ENCODE data around the gene JPH2. TPM values are rescaled to one million over a fixed set of nuclear protein-coding genes. Genes with fewer than 3 reads are reported as not detected.

The JPH2 gene
- total RNA-seq, 2 experiments from 2014 or later: 0.07 TPM

DNA sequence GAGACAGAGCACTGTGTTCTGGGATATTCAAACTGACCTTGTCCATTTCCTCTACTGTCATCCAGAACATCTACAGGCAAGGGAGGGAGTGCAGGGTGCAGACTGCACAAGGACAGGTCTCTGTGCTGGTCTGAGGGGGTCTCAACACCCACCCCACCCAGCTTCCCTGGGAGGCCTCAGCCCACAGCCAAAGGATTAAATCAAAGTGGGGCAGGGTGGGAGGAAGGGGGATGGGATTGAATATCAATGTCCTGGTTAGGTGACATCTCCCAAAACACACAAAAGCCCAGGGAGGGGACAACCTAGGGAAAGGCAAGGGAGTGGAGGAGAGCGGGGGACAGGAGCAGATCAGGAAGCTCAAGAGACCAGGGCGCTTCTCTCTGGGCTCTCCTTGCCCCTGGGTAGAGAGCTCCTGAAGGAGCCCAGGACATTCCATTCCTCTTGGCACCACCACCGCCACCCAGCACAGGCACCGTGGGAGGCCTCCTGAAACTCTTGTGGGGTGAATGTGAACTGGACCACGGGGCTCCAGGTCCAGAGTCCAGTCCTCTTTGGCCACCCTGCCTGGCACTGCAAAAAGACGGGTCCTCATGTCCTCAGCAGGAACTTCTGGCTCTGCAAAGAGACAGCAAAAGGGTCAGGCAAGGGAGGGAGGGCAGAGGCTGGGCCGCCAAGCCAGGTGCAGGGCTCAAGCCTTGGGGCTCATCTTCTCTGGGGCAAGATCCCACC, 73.9 kb downstream of the JPH2 start:
- POLR2A ChIA-PET: no interaction called here
- Mint-ChIP-seq H3K4me1 (peaks cover 5% of the 10 kb centered on the region), H3K27me3 (peaks cover 30% of the 10 kb centered on the region), H3K36me3 (ENCODE audit: low read depth) (no peaks in the 10 kb centered on the region), H3K4me3 (no peak overlapping the region), H3K27ac (no peak overlapping the region), H3K9me3 (ENCODE audit: low read depth) (peaks cover 2% of the 10 kb centered on the region)
- CTCF ChIA-PET: interaction anchor here (1.2 to 1.5 kb wide), 2 partner anchors 77 to 83 kb away, joined by 3 to 6 read pairs; no protein-coding TSS in a partner anchor
- no peak for ATAC-seq
- intact Hi-C loops (cut with DNase I, micrococcal nuclease): loop anchor here in 1 of 2 experiments (10.0 kb wide), 1 partner anchor 202 kb away; the partner anchor contains the start of gene FITM2
- no peak for DNase-seq

GRCh38 chr20:44112456-44112855, 74.5 kb downstream of the JPH2 start:
- ATAC-seq: no peak
- Mint-ChIP-seq H3K27me3 (peaks cover 35% of the 10 kb centered on the region), H3K36me3 (ENCODE audit: low read depth) (peaks cover 2% of the 10 kb centered on the region), H3K27ac (no peak overlapping the region), H3K9me3 (ENCODE audit: low read depth) (peaks cover 8% of the 10 kb centered on the region), H3K4me3 (no peak overlapping the region), H3K4me1 (peaks cover 5% of the 10 kb centered on the region)
- no peak for DNase-seq
- POLR2A ChIA-PET: no interaction called here
- CTCF ChIA-PET: interaction anchor here (1.2 to 1.5 kb wide), 2 partner anchors 77 to 83 kb away, joined by 3 to 6 read pairs; no protein-coding TSS in a partner anchor
- intact Hi-C loops (cut with DNase I, micrococcal nuclease): loop anchor here in 1 of 2 experiments (10.0 kb wide), 1 partner anchor 202 kb away; the partner anchor contains the start of gene FITM2

- Mint-ChIP-seq H3K4me1 (peaks cover 5% of the 10 kb centered on the region), H3K27me3 (peaks cover 39% of the 10 kb centered on the region), H3K27ac (no peak overlapping the region), H3K36me3 (ENCODE audit: low read depth) (peaks cover 2% of the 10 kb centered on the region), H3K9me3 (ENCODE audit: low read depth) (peaks cover 14% of the 10 kb centered on the region), H3K4me3 (no peak overlapping the region)
- DNase-seq (no peak), ATAC-seq (no peak)
- ChIA-PET POLR2A (no interaction called here), CTCF (interaction anchor here (1.2 to 1.5 kb wide), 2 partner anchors 78 to 84 kb away, joined by 3 to 6 read pairs; no protein-coding TSS in a partner anchor)
- intact Hi-C loops (cut with DNase I, micrococcal nuclease): loop anchor here in 1 of 2 experiments (10.0 kb wide), 1 partner anchor 203 kb away; the partner anchor contains the start of gene FITM2
Observed at GRCh38 chr20:44111712-44112335, 75.2 kb downstream of the JPH2 start.

DNA sequence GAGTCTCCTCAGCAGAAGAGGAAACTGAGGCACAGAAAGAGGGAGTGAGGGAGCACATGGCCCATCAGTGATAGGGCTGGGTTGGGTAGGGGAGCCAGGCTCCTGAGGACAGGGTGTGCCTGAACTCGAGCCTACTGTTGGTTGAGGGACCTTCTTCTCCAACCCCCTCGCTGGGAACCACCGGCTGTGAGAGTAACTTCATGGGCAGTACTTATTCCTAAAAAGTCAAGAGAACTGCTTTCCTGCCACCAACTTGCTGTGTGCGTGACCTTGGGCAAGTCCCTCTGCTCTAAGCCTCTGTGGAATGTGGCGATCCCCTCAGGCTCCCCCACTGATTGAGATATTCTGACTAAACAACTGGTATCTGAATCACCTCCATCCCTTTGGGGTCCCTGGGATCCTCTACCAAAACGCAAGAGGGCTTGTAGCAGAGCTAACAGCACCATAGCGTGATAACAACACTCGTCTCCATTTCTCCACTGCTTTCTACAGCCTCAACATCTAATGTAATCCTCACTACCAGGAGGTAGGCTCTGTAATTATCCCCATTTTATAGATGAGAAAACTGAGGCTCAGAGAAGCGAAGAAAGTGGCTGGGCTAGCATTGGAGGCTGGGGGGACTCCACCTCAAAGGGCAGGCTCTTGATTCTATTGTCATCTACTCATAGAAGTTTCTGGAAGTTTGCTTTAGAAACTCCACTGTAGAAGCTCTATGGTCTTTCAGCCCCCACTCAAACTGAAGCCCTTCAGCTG, 76.0 kb downstream of the JPH2 start:
- H3K36me3 Mint-ChIP-seq (ENCODE audit: low read depth): peaks cover 2% of the 10 kb centered on the region
- no peak overlapping the region for H3K27ac Mint-ChIP-seq
- CTCF ChIA-PET: no interaction called here
- intact Hi-C loops (cut with DNase I, micrococcal nuclease): loop anchor here in 1 of 2 experiments (10.0 kb wide), 1 partner anchor 204 kb away; the partner anchor contains the start of gene FITM2
- no peaks in the 10 kb centered on the region for H3K4me1 Mint-ChIP-seq
- POLR2A ChIA-PET: no interaction called here
- H3K27me3 Mint-ChIP-seq: peaks cover 38% of the 10 kb centered on the region
- H3K4me3 Mint-ChIP-seq: no peak overlapping the region
- no peak for DNase-seq
- no peak for ATAC-seq
- H3K9me3 Mint-ChIP-seq (ENCODE audit: low read depth): peaks cover 14% of the 10 kb centered on the region

GRCh38 chr20:44109951-44110361, 77.0 kb downstream of the JPH2 start:
- H3K27ac Mint-ChIP-seq: no peak overlapping the region
- peaks cover 14% of the 10 kb centered on the region for H3K9me3 Mint-ChIP-seq (ENCODE audit: low read depth)
- DNase-seq (no peak), ATAC-seq (no peak)
- H3K27me3 Mint-ChIP-seq: peaks cover 39% of the 10 kb centered on the region
- H3K4me1 Mint-ChIP-seq: no peaks in the 10 kb centered on the region
- POLR2A ChIA-PET: no interaction called here
- H3K4me3 Mint-ChIP-seq: no peak overlapping the region
- CTCF ChIA-PET: no interaction called here
- intact Hi-C loops (cut with DNase I, micrococcal nuclease): loop anchor here in 1 of 2 experiments (10.0 kb wide), 1 partner anchor 205 kb away; the partner anchor contains the start of gene FITM2
- H3K36me3 Mint-ChIP-seq (ENCODE audit: low read depth): peaks cover 2% of the 10 kb centered on the region

DNA sequence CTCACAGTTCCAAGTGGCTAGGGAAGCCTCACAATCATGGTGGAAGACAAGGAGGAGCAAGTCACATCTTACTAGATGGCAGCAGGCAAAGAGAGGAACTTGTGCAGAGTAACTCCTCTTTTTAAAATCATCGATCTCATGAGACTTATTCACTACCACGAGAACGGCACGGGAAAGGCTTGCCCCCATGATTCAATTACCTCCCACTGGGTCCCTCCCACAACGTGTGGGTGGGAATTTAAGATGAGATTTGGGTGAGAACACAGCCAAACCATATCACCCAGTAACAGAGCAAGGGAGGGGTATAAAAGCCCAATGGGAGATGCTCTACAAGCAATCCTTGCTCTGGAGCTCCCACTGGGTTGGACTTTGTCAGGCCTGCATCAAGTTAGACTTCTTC, 80.4 kb downstream of the JPH2 start:
- H3K27me3 Mint-ChIP-seq: peaks cover 52% of the 10 kb centered on the region

DNA sequence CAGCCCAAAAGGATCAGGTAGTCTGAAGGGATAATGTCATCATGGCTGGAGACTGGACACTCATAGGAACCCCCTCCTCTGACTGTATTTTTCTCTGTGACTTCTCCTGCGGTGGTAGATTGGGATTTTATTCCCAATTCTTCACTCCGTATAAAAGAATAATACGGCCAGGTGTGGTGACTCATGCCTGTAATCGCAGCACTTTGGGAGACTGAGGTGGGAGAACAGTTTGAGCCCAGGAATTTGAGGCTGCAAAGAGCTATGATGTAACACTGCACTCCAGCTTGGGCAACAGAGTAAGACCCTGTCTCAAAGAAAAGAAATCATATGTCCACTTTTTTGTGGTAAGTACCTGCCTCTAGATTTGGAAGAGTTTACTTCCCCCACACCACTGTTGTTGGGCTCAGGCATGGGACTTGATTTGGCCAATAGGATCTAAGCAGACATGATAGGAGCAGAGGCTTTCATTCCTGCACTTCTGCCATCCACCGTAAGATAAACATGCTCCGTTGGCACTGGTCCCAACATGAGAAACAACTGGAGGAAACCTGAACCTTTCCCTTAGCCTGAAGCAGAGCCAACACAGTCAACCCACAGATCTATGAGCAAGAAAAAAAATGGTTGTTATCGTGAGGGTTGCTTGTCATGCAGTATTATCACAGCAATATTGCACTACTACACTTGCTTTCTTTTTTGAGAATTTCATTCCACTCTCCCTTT, 82.0 kb downstream of the JPH2 start:
- Mint-ChIP-seq H3K4me3 (no peak overlapping the region), H3K27ac (no peak overlapping the region), H3K9me3 (ENCODE audit: low read depth) (peaks cover 14% of the 10 kb centered on the region), H3K27me3 (peaks cover 64% of the 10 kb centered on the region), H3K36me3 (ENCODE audit: low read depth) (peaks cover 2% of the 10 kb centered on the region), H3K4me1 (no peaks in the 10 kb centered on the region)
- DNase-seq (no peak), ATAC-seq (no peak)
- intact Hi-C loops (cut with DNase I, micrococcal nuclease): no loop called here
- POLR2A ChIA-PET: no interaction called here
- CTCF ChIA-PET: no interaction called here

More for the DNA sequence above, 80.4 kb downstream of the JPH2 start:
- intact Hi-C loops (cut with DNase I, micrococcal nuclease): no loop called here
- CTCF ChIA-PET: interaction anchor here (0.7 to 1.2 kb wide), 2 partner anchors 10 to 234 kb away, joined by 3 to 4 read pairs; no protein-coding TSS in a partner anchor
- Mint-ChIP-seq H3K4me3 (no peak overlapping the region), H3K36me3 (ENCODE audit: low read depth) (peaks cover 2% of the 10 kb centered on the region), H3K27ac (no peak overlapping the region), H3K9me3 (ENCODE audit: low read depth) (peaks cover 14% of the 10 kb centered on the region), H3K4me1 (no peaks in the 10 kb centered on the region)
- ATAC-seq: no peak
- no peak for DNase-seq
- POLR2A ChIA-PET: no interaction called here

- CTCF ChIA-PET: no interaction called here
- peaks cover 7% of the 10 kb centered on the region for H3K9me3 Mint-ChIP-seq (ENCODE audit: low read depth)
- H3K36me3 Mint-ChIP-seq (ENCODE audit: low read depth): peaks cover 2% of the 10 kb centered on the region
- DNase-seq: no peak
- peaks cover 58% of the 10 kb centered on the region for H3K27me3 Mint-ChIP-seq
- no peak overlapping the region for H3K4me3 Mint-ChIP-seq
- no peak for ATAC-seq
- H3K27ac Mint-ChIP-seq: no peak overlapping the region
- intact Hi-C loops (cut with DNase I, micrococcal nuclease): no loop called here
- POLR2A ChIA-PET: no interaction called here
- no peaks in the 10 kb centered on the region for H3K4me1 Mint-ChIP-seq
Observed at GRCh38 chr20:44102582-44102981, 84.4 kb downstream of the JPH2 start.

DNA sequence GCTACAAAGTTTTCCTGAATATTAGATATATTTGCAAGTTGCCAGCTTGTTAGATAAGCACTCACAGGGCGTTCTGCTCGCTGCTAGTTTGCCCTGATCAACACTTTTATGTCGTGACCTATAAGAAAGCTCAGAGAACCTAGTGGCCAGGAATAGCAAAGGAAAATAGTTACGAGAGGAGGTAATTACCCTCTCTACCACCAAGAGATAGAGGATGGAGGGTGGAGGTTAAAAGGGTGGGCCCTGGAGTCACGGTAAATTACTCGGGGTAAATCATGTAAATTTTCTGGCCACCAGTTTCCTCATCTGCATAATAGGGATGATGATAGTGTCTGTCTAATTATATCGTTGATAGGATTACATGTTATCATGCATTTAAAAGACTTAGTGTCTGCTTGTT, 87.2 kb downstream of the JPH2 start:
- H3K4me3 Mint-ChIP-seq: no peak overlapping the region
- DNase-seq: no peak
- intact Hi-C loops (cut with DNase I, micrococcal nuclease): no loop called here
- H3K4me1 Mint-ChIP-seq: no peaks in the 10 kb centered on the region
- ATAC-seq: no peak
- no peaks in the 10 kb centered on the region for H3K36me3 Mint-ChIP-seq (ENCODE audit: low read depth)
- no peak overlapping the region for H3K27ac Mint-ChIP-seq
- ChIA-PET POLR2A (interaction anchor here (0.5 kb wide), 1 partner anchor 223 kb away, joined by 3 read pairs; no protein-coding TSS in a partner anchor), CTCF (no interaction called here)
- H3K27me3 Mint-ChIP-seq: peaks cover 39% of the 10 kb centered on the region
- no peaks in the 10 kb centered on the region for H3K9me3 Mint-ChIP-seq (ENCODE audit: low read depth)

DNA sequence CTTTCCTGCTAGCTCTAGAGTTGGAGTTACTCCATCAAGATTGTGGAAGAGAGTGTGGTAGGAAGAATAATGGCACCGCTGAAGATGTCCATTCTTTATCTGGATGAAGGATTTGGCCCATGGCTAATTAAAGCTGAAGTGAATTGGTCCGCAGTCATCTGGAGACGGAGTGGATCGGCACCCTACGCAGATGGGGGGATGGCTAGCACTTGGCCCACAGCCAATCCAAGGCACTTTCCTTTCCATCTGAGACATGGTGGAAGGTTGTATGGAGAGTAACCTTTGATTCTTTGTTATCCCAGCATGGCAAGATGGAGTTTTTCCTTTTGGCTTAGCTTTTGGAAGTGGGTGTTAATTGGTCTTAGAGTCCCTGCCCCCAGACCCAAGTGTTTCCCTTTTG, 88.3 kb downstream of the JPH2 start:
- ChIA-PET CTCF (no interaction called here), POLR2A (no interaction called here)
- Mint-ChIP-seq H3K9me3 (ENCODE audit: low read depth) (no peaks in the 10 kb centered on the region), H3K4me3 (no peak overlapping the region), H3K27me3 (peaks cover 36% of the 10 kb centered on the region), H3K36me3 (ENCODE audit: low read depth) (no peaks in the 10 kb centered on the region), H3K4me1 (no peaks in the 10 kb centered on the region), H3K27ac (no peak overlapping the region)
- DNase-seq (no peak), ATAC-seq (no peak)
- intact Hi-C loops (cut with DNase I, micrococcal nuclease): no loop called here

GRCh38 chr20:44098256-44098630, 88.7 kb downstream of the JPH2 start:
- no peak for ATAC-seq
- CTCF ChIA-PET: no interaction called here

More at GRCh38 chr20:44098256-44098630, 88.7 kb downstream of the JPH2 start:
- no peak overlapping the region for H3K4me3 Mint-ChIP-seq
- intact Hi-C loops (cut with DNase I, micrococcal nuclease): no loop called here
- no peaks in the 10 kb centered on the region for H3K36me3 Mint-ChIP-seq (ENCODE audit: low read depth)
- no peaks in the 10 kb centered on the region for H3K4me1 Mint-ChIP-seq
- H3K27ac Mint-ChIP-seq: no peak overlapping the region
- no peak for DNase-seq
- H3K9me3 Mint-ChIP-seq (ENCODE audit: low read depth): no peaks in the 10 kb centered on the region
- peaks cover 34% of the 10 kb centered on the region for H3K27me3 Mint-ChIP-seq
- POLR2A ChIA-PET: no interaction called here
